OCI-LY1 (cell line): Measurements from ENCODE around the gene C9.

Experiments
- H2AFZ ChIP-seq: fragments of 200-600 bp; sonication (generic), shearing (Covaris generic); 2 replicates; pipeline ENCODE4 v1.6.0; 2014; ENCODE audit warnings: antibody characterized with exemption, mild to moderate bottlenecking, low read length
- H3F3A ChIP-seq: fragments of 200-600 bp; sonication (generic), shearing (Covaris generic); 2 replicates; pipeline ENCODE4 v1.6.0; 2014; ENCODE audit warnings: mild to moderate bottlenecking, antibody characterized with exemption, low read length, moderate library complexity; ENCODE audit not compliant: insufficient read depth
- H3K27ac ChIP-seq: fragments of 200-600 bp; sonication (generic); 2 replicates; pipeline ENCODE4 v1.5.1; 2014; ENCODE audit warnings: low read length, mixed run types, mild to moderate bottlenecking, low read depth; ENCODE audit not compliant: poor library complexity, severe bottlenecking
- H3K27me3 ChIP-seq: fragments of 200-600 bp; sonication (generic); 2 replicates; pipeline ENCODE4 v1.6.0; 2014; ENCODE audit warnings: antibody characterized with exemption, mild to moderate bottlenecking, low read length, moderate library complexity; ENCODE audit not compliant: insufficient read depth
- H3K36me3 ChIP-seq: fragments of 200-600 bp; sonication (generic); 2 replicates; pipeline ENCODE4 v1.6.1; 2014; ENCODE audit warnings: mild to moderate bottlenecking, antibody characterized with exemption, low read length, moderate library complexity, mixed read lengths; ENCODE audit not compliant: insufficient read depth
- H3K4me1 ChIP-seq: fragments of 200-600 bp; sonication (generic); 2 replicates; pipeline ENCODE4 v1.5.1; 2014; ENCODE audit warnings: mild to moderate bottlenecking, low read length, moderate library complexity; ENCODE audit not compliant: insufficient read depth, severe bottlenecking
- H3K4me2 ChIP-seq: fragments of 200-600 bp; sonication (generic), shearing (Covaris generic); 2 replicates; pipeline ENCODE4 v1.6.1; 2014; ENCODE audit warnings: low read length
- H3K4me3 ChIP-seq: fragments of 200-600 bp; sonication (generic); 2 replicates; pipeline ENCODE4 v1.5.1; 2014; ENCODE audit warnings: low read length, low read depth, mild to moderate bottlenecking, mixed read lengths; ENCODE audit not compliant: poor library complexity, severe bottlenecking
- H3K79me2 ChIP-seq: fragments of 200-600 bp; shearing (Covaris generic); 2 replicates; pipeline ENCODE4 v1.6.1; 2016; ENCODE audit warnings: mixed run types, low read length, mixed read lengths; ENCODE audit not compliant: insufficient read depth
- H3K9ac ChIP-seq: fragments of 200-600 bp; sonication (generic), shearing (Covaris generic); 2 replicates; pipeline ENCODE4 v1.6.1; 2014; ENCODE audit warnings: mild to moderate bottlenecking, low read length, mixed read lengths
- H3K9me2 ChIP-seq: fragments of 200-600 bp; sonication (generic), shearing (Covaris generic); 2 replicates; pipeline ENCODE4 v1.6.1; 2014; ENCODE audit warnings: low read depth, mild to moderate bottlenecking, low read length, mixed read lengths
- H3K9me3 ChIP-seq: fragments of 200-600 bp; shearing (Covaris generic); 2 replicates; pipeline ENCODE4 v1.6.1; 2014; ENCODE audit warnings: low read length, mixed read lengths
- H4K20me1 ChIP-seq: fragments of 200-600 bp; sonication (generic), shearing (Covaris generic); 2 replicates; pipeline ENCODE4 v1.6.0; 2016; ENCODE audit warnings: mild to moderate bottlenecking, low read length; ENCODE audit not compliant: insufficient read depth
- EZH2 ChIP-seq: fragments of 200-600 bp; sonication (generic), shearing (Covaris generic); IDR thresholded peaks from 2 replicates; pipeline ENCODE4 v1.8.0; 2017; ENCODE audit warnings: borderline replicate concordance, mixed run types, mild to moderate bottlenecking, antibody characterized with exemption, low read length, moderate library complexity, mixed read lengths
- TF ChIP-seq, protein P1 (sequence below): fragments of 200-600 bp; sonication (generic), shearing (Covaris generic); IDR thresholded peaks from 2 replicates; pipeline ENCODE4 v1.5.1; 2017; ENCODE audit warnings: mild to moderate bottlenecking, antibody characterized with exemption, low read length, moderate library complexity, mixed read lengths

The C9 gene

GRCh38 chr5:39362646-39363045 is 1.6 kb downstream of the C9 start:
- no peaks in the 10 kb centered on the region for H3K79me2 ChIP-seq
- H3F3A ChIP-seq, result no peaks in the 10 kb centered on the region
- H3K4me1 ChIP-seq, result peaks cover 47% of the 10 kb centered on the region
- no peaks in the 10 kb centered on the region for H3K27me3 ChIP-seq
- no peak overlapping the region for H3K4me2 ChIP-seq
- TF ChIP-seq EZH2, result no peak
- TF ChIP-seq, protein P1, sequence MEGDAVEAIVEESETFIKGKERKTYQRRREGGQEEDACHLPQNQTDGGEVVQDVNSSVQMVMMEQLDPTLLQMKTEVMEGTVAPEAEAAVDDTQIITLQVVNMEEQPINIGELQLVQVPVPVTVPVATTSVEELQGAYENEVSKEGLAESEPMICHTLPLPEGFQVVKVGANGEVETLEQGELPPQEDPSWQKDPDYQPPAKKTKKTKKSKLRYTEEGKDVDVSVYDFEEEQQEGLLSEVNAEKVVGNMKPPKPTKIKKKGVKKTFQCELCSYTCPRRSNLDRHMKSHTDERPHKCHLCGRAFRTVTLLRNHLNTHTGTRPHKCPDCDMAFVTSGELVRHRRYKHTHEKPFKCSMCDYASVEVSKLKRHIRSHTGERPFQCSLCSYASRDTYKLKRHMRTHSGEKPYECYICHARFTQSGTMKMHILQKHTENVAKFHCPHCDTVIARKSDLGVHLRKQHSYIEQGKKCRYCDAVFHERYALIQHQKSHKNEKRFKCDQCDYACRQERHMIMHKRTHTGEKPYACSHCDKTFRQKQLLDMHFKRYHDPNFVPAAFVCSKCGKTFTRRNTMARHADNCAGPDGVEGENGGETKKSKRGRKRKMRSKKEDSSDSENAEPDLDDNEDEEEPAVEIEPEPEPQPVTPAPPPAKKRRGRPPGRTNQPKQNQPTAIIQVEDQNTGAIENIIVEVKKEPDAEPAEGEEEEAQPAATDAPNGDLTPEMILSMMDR, result no peak
- H3K27ac ChIP-seq, result peak overlapping the region; percentile 50
- H3K9me3 ChIP-seq, result no peaks in the 10 kb centered on the region
- no peak overlapping the region for H2AFZ ChIP-seq
- no peaks in the 10 kb centered on the region for H4K20me1 ChIP-seq
- H3K9me2 ChIP-seq, result no peaks in the 10 kb centered on the region
- no peak overlapping the region for H3K9ac ChIP-seq
- no peak overlapping the region for H3K4me3 ChIP-seq
- no peaks in the 10 kb centered on the region for H3K36me3 ChIP-seq

DNA sequence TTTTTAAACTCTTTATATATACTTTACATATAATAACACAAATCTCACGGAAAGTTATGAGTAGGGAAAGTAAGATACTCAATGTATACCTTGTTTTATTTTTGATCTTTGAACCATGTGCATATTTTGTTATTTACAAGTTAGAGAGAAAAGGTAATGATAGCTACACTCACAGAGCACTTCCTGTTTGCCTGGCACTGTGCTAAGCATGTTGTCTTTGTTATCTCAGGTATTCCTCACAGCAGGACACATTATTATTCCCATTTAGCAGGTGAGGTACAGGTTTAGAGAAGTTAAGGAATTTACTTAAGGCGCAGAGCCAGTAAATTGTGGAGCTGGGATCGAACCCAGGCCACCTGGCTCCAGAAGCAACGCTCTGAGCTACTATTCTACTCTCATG is 3.0 kb downstream of the C9 start:
- H3K27ac ChIP-seq, result peak overlapping the region; percentile 24
- no peak overlapping the region for H3K9ac ChIP-seq
- H3K4me3 ChIP-seq, result no peak overlapping the region
- H3K4me2 ChIP-seq, result no peak overlapping the region
- no peaks in the 10 kb centered on the region for H3K36me3 ChIP-seq
- H4K20me1 ChIP-seq, result no peaks in the 10 kb centered on the region
- no peaks in the 10 kb centered on the region for H3K27me3 ChIP-seq
- H3K9me2 ChIP-seq, result no peaks in the 10 kb centered on the region
- TF ChIP-seq, protein P1, result no peak
- no peak for TF ChIP-seq EZH2
- peaks cover 47% of the 10 kb centered on the region for H3K4me1 ChIP-seq
- no peaks in the 10 kb centered on the region for H3F3A ChIP-seq
- H2AFZ ChIP-seq, result no peak overlapping the region
- no peaks in the 10 kb centered on the region for H3K9me3 ChIP-seq
- no peaks in the 10 kb centered on the region for H3K79me2 ChIP-seq

GRCh38 chr5:39360471-39361111 is 3.7 kb downstream of the C9 start:
- H4K20me1 ChIP-seq, result no peaks in the 10 kb centered on the region
- H3K27ac ChIP-seq, result no peak overlapping the region
- no peak overlapping the region for H3K4me3 ChIP-seq
- H3K79me2 ChIP-seq, result no peaks in the 10 kb centered on the region
- H3K9me3 ChIP-seq, result no peaks in the 10 kb centered on the region
- no peaks in the 10 kb centered on the region for H3F3A ChIP-seq
- no peak overlapping the region for H3K4me2 ChIP-seq
- H3K9ac ChIP-seq, result no peak overlapping the region
- no peaks in the 10 kb centered on the region for H3K27me3 ChIP-seq
- TF ChIP-seq, protein P1, result no peak
- no peak for TF ChIP-seq EZH2
- H3K9me2 ChIP-seq, result no peaks in the 10 kb centered on the region
- H3K36me3 ChIP-seq, result no peaks in the 10 kb centered on the region
- H2AFZ ChIP-seq, result no peak overlapping the region
- H3K4me1 ChIP-seq, result peaks cover 47% of the 10 kb centered on the region
